Natural killer cell (primary cell): ENCODE results near the gene CAPN10. TPM values are rescaled to one million over a fixed set of nuclear protein-coding genes. Genes with fewer than 3 reads are reported as not detected.

Experiments used
- ATAC-seq, 3 donors: fragments of 150-1000 bp in 2 of 3; fragments of 200-7000 bp in 1 of 3; cut with Tn5 transposase; 1 replicate in 1 of 3; 2 replicates in 2 of 3; pipeline ENCODE4 v1.10.0; 2021; ENCODE audit warnings: mild to moderate bottlenecking in 2 of 3, moderate library complexity in 2 of 3
- DNase-seq, 2 donors: peaks; one replicate each; pipeline versions ENCODE4 v3.0.0 to v3.0.0-alpha.2; 2013 to 2021; ENCODE audit warnings: mixed read lengths in 1 of 2
- H3K27ac ChIP-seq: one replicate; pipeline ENCODE4 v1.5.1; 2013; ENCODE audit warnings: mild to moderate bottlenecking, low read length
- H3K27me3 ChIP-seq: one replicate; pipeline ENCODE4 v1.6.1; 2013; ENCODE audit warnings: low read length; ENCODE audit not compliant: control insufficient read depth, insufficient read depth
- H3K36me3 ChIP-seq: one replicate; pipeline ENCODE4 v1.6.1; 2013; ENCODE audit warnings: low read length; ENCODE audit not compliant: control insufficient read depth, insufficient read depth
- H3K4me1 ChIP-seq: one replicate; pipeline ENCODE4 v1.6.1; 2013; ENCODE audit warnings: low read length; ENCODE audit not compliant: control insufficient read depth, insufficient read depth
- H3K4me3 ChIP-seq: one replicate; pipeline ENCODE4 v1.5.1; 2013; ENCODE audit warnings: low read length
- H3K9me3 ChIP-seq: one replicate; pipeline ENCODE4 v1.6.1; 2013; ENCODE audit warnings: low read length; ENCODE audit not compliant: control insufficient read depth, insufficient read depth
- H3K27ac Mint-ChIP-seq, 2 donors: one replicate each; pipeline ENCODE4 v1.8.0; 2022; ENCODE audit warnings: mild to moderate bottlenecking in 2 of 2, mixed read lengths in 2 of 2, moderate library complexity in 1 of 2
- H3K27me3 Mint-ChIP-seq, 2 donors: one replicate each; pipeline ENCODE4 v1.8.0; 2022; ENCODE audit warnings: low read depth in 2 of 2, mixed read lengths in 2 of 2
- H3K36me3 Mint-ChIP-seq: one replicate; pipeline ENCODE4 v1.8.0; 2022; ENCODE audit warnings: mixed read lengths
- H3K4me1 Mint-ChIP-seq, 2 donors: one replicate each; pipeline ENCODE4 v1.8.0; 2022; ENCODE audit warnings: mixed read lengths in 2 of 2
- H3K4me3 Mint-ChIP-seq: one replicate; pipeline ENCODE4 v1.8.0; 2022; ENCODE audit warnings: mild to moderate bottlenecking, moderate library complexity, mixed read lengths
- H3K9me3 Mint-ChIP-seq, 2 donors: one replicate each; pipeline ENCODE4 v1.8.0; 2022; ENCODE audit warnings: mixed read lengths in 2 of 2
- WGBS: methylation state at CpG from one replicate; pipeline ENCODE4 v1.1.7; 2013; ENCODE audit warnings: missing lambda C conversion rate; ENCODE audit not compliant: insufficient coverage; 5-methylcytosine and 5-hydroxymethylcytosine counted together
- intact Hi-C: fragments of 100-400 bp; cut with micrococcal nuclease; formaldehyde crosslinking; loops from one replicate; pipeline ENCODE4 v1.14.2; 2022
- total RNA-seq, 4 donors: library from RNA; stranded (reverse); fragments of 120-200 nt in 1 of 4; gene quantifications; one replicate each; pipeline versions ENCODE4 v1.2.3 to v1.2.4, GENCODE V29; 2013 to 2022
- TF ChIP-seq, protein P1 (sequence below): fragments of 200-600 bp; IDR thresholded peaks from one replicate; pipeline ENCODE4 v1.8.0; 2022; ENCODE audit warnings: antibody characterized with exemption

The CAPN10 gene
- total RNA-seq, 3 donors from 2014 or later (not counting 1 experiment from before 2014, with no cell fraction given), result 69.3 to 95.1 (median 91.0) TPM

DNA sequence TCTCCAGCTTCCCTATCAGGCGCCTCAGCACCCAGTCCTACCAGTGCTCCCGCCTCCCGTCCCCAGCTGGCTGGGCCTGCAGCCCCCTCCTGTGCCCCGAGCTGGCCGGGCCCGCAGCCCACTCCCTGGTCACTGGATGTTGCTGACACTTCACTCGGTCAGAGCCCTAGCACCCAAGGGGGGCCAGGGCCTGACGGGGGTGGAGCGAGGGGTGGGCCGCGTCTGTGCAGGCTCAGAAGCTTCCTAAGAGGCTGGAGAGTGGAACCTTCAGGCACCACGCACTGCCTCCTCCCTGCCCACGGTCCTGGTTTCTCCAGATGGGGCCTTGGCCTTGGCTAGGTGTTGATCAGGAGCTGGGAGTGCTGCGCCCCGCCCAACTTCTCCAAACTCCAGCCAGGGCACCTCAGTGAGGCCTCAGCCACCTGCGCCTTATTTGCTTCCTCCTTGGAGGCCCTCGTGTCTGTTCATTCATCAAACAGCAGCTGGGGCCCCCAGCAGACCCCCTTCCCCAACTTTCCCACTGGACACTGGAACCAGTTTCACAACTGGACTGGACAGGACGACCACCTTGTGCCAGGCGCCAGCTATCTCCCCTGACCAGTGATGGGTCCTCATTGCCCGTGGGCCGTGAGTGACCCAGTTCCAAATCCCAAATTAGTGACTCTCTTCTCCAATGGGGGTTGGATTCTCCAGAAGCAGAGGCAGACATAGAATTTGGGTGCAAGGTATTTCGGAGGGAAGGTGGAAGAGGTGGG, 16.7 kb downstream of the CAPN10 start:
- Mint-ChIP-seq H3K36me3 (no peaks in the 10 kb centered on the region), H3K27me3 (no peaks in the 10 kb centered on the region), H3K27ac (no peak overlapping the region), H3K4me1 (peaks cover 6 to 7% of the 10 kb centered on the region in 2 donors), H3K9me3 (no peaks in the 10 kb centered on the region), H3K4me3 (no peak overlapping the region)
- ATAC-seq (no peak), DNase-seq (no peak)
- no peak overlapping the region for H3K4me3 ChIP-seq
- 94% methylated on average over 22 of the region's 22 CpGs for WGBS
- TF ChIP-seq, protein P1, sequence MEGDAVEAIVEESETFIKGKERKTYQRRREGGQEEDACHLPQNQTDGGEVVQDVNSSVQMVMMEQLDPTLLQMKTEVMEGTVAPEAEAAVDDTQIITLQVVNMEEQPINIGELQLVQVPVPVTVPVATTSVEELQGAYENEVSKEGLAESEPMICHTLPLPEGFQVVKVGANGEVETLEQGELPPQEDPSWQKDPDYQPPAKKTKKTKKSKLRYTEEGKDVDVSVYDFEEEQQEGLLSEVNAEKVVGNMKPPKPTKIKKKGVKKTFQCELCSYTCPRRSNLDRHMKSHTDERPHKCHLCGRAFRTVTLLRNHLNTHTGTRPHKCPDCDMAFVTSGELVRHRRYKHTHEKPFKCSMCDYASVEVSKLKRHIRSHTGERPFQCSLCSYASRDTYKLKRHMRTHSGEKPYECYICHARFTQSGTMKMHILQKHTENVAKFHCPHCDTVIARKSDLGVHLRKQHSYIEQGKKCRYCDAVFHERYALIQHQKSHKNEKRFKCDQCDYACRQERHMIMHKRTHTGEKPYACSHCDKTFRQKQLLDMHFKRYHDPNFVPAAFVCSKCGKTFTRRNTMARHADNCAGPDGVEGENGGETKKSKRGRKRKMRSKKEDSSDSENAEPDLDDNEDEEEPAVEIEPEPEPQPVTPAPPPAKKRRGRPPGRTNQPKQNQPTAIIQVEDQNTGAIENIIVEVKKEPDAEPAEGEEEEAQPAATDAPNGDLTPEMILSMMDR, result no peak
- H3K4me1 ChIP-seq, result peaks cover 9% of the 10 kb centered on the region
- peaks cover 7% of the 10 kb centered on the region for H3K36me3 ChIP-seq
- no peak overlapping the region for H3K27ac ChIP-seq
- intact Hi-C loops, result no loop called here
- no peaks in the 10 kb centered on the region for H3K9me3 ChIP-seq
- H3K27me3 ChIP-seq, result no peaks in the 10 kb centered on the region

DNA sequence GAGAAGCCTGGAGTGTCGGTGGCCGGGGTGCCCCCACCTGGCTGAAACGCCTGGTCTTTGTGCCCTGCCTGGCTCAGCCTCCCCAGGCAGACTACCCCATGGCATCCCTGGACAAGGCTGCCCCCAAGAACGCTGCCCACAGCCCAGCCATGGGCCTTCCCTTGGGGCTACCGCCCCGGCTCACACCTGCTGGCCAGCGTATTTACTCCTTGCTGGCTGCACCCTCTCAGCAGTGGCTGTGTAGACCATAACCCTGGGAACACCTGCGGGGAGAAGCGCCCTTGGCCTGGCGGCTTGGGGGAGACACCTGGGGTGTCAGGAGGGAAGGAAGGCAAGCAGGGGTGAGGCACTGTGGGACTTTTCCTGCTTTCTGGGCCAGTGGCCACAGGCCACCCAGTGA, 17.3 kb downstream of the CAPN10 start:
- Histone ChIP-seq H3K4me3 (no peak overlapping the region), H3K9me3 (no peaks in the 10 kb centered on the region), H3K36me3 (peaks cover 1% of the 10 kb centered on the region), H3K4me1 (peaks cover 9% of the 10 kb centered on the region), H3K27ac (no peak overlapping the region), H3K27me3 (no peaks in the 10 kb centered on the region)
- intact Hi-C loops, result no loop called here
- Mint-ChIP-seq H3K9me3 (no peaks in the 10 kb centered on the region), H3K4me1 (peaks cover 6 to 7% of the 10 kb centered on the region in 2 donors), H3K4me3 (no peak overlapping the region), H3K27ac (no peak overlapping the region), H3K27me3 (no peaks in the 10 kb centered on the region), H3K36me3 (no peaks in the 10 kb centered on the region)
- TF ChIP-seq, protein P1, result no peak
- ATAC-seq, result no peak
- no peak for DNase-seq
- 96% methylated on average over 10 of the region's 10 CpGs for WGBS

DNA sequence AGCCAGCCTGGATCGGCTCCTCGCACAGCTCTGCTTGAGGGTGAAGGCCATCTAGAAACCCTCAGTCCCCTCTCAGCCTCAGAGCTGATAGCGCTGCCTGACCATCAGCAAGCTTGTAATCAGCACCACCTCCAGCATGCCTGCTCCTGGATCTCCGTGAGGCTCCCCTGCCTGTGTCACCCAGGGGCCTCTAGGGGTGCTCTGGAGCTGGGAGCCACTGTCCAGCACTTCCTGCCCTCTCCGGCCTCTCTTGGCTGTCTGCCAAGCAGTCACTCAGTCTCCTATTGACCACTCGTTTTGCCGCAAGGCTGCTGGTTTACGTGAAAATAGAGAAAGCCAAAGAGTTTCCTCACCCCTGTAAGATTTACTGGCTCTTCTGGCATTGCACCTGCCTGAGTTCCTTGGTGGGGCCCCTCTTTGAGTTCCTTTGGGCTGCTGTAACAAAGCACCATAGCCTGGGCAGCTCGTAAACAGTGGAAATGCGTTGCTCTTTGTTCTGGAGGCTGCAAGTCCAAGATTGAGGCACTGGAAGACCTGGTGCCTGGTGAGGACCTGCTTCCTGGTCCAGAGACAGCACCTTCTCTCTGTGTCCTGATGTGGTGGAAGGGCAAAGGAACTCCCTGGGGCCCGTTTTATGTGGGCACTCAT, 17.9 kb downstream of the CAPN10 start:
- Mint-ChIP-seq H3K4me1 (peaks cover 6 to 7% of the 10 kb centered on the region in 2 donors), H3K27ac (peak overlapping the region in 1 of 2 donors; percentile 42), H3K27me3 (no peaks in the 10 kb centered on the region), H3K36me3 (no peaks in the 10 kb centered on the region), H3K4me3 (no peak overlapping the region), H3K9me3 (no peaks in the 10 kb centered on the region)
- H3K9me3 ChIP-seq, result no peaks in the 10 kb centered on the region
- no peaks in the 10 kb centered on the region for H3K36me3 ChIP-seq
- WGBS, result 66% methylated on average over 11 of the region's 11 CpGs
- no peak overlapping the region for H3K4me3 ChIP-seq
- TF ChIP-seq, protein P1, result no peak
- H3K4me1 ChIP-seq, result peaks cover 9% of the 10 kb centered on the region
- no peaks in the 10 kb centered on the region for H3K27me3 ChIP-seq
- no peak overlapping the region for H3K27ac ChIP-seq
- peak in 2 of 3 donors; percentile 38 to 40 for ATAC-seq
- intact Hi-C loops, result no loop called here
- no peak for DNase-seq
